H1 (cell line): ENCODE measurements around the gene CLIP4.

Source experiments
- BACH1 ChIP-seq: IDR thresholded peaks from 2 replicates; pipeline ENCODE4 v1.6.1; 2012; ENCODE audit warnings: low read length, improper control_type of control experiment
- CBX5 ChIP-seq: fragments of 300-800, 300-1000 bp; sonication (generic); IDR thresholded peaks from 2 replicates; pipeline ENCODE4 v1.7.1; 2016; ENCODE audit warnings: antibody characterized with exemption, low read length, low read depth
- CEBPB ChIP-seq: IDR thresholded peaks from 2 replicates; pipeline ENCODE4 v1.6.1; 2012; ENCODE audit warnings: low read depth, low read length
- CTCF ChIP-seq, 3 experiments: IDR thresholded peaks; 1 replicate in 2 of 3; 2 replicates in 1 of 3; pipeline versions ENCODE4 v1.5.1 to v1.6.1; 2011; ENCODE audit warnings: low read length in 3 of 3, mild to moderate bottlenecking in 3 of 3, inconsistent platforms in 2 of 3, low read depth in 1 of 3, moderate library complexity in 1 of 3; ENCODE audit not compliant: insufficient read depth in 1 of 3; ENCODE audit errors: control extremely low read depth in 1 of 3
- EZH2 ChIP-seq: fragments of 200-600 bp; sonication (generic); IDR thresholded peaks from 2 replicates; pipeline ENCODE4 v1.7.1; 2012; ENCODE audit warnings: low read depth, mild to moderate bottlenecking, moderate library complexity, low read length, inconsistent platforms; ENCODE audit not compliant: severe bottlenecking
- MAX ChIP-seq: IDR thresholded peaks from 2 replicates; pipeline ENCODE4 v1.6.1; 2012; ENCODE audit warnings: inconsistent platforms
- POLR2A ChIP-seq, 2 experiments: IDR thresholded peaks; 1 replicate in 1 of 2; 2 replicates in 1 of 2; pipeline ENCODE4 v1.6.1; 2011; ENCODE audit warnings: low read depth in 2 of 2, low read length in 2 of 2, mild to moderate bottlenecking in 2 of 2; ENCODE audit errors: control extremely low read depth in 1 of 2
- POLR2AphosphoS5 ChIP-seq: IDR thresholded peaks from 2 replicates; pipeline ENCODE4 v1.6.1; 2011; ENCODE audit warnings: low read depth, low read length
- POU5F1 ChIP-seq: IDR thresholded peaks from 2 replicates; pipeline ENCODE4 v1.6.1; 2011; ENCODE audit warnings: low read depth, mild to moderate bottlenecking, low read length, moderate library complexity
- RXRA ChIP-seq: IDR thresholded peaks from 2 replicates; pipeline ENCODE4 v1.6.1; 2011; ENCODE audit warnings: low read depth, mild to moderate bottlenecking, low read length, moderate library complexity; ENCODE audit not compliant: insufficient read depth
- SIX5 ChIP-seq: IDR thresholded peaks from 2 replicates; pipeline ENCODE4 v1.6.1; 2011; ENCODE audit warnings: mild to moderate bottlenecking, low read depth, low read length
- USF2 ChIP-seq: IDR thresholded peaks from 2 replicates; pipeline ENCODE4 v1.6.1; 2011; ENCODE audit warnings: low read length, improper control_type of control experiment
- ZNF274 ChIP-seq: IDR thresholded peaks from 2 replicates; pipeline ENCODE4 v1.7.0; 2012; ENCODE audit warnings: low read length, borderline replicate concordance; ENCODE audit errors: extremely low read depth

DNA sequence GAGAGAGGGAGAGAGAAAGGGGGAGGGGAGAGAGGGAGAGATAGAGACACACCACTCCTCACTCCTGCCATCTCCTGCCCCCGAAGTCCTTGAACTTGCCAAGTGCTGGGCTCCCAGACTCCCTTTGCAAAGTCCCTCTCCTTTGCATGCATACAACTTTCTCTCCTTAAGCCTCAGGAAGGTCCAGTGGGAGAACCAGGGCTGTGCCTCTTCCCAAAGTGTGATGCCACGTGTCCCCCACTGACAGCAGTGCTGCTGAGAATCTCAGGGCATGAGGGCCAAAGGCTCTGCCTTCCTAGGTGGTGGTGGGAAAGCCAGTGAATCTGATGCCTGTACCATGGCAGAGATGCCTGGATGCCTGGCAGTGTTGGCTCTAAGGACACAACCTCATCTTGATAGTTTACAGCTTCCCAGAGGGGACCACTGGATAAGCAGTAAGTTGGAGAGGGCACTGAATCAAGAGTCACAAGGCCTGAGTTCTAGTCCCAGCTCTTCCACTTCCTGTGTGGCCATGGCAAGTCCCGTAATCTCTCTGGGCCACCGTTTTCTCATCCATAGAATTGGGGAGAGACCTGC, 103.4 kb downstream of the CLIP4 start:
- TF ChIP-seq POLR2A (IDR thresholded peaks at IDR 0.05; ENCODE audit: control extremely low read depth in 1 of 2, low read depth in 2 of 2, low read length in 2 of 2) (no peak), RXRA (no peak), POLR2AphosphoS5 (no peak), SIX5 (no peak), CTCF (IDR thresholded peaks at IDR 0.05; ENCODE audit: control extremely low read depth in 1 of 3, insufficient read depth in 1 of 3, low read depth in 1 of 3, low read length in 3 of 3) (no peak), CBX5 (no peak), EZH2 (no peak), USF2 (no peak), POU5F1 (no peak), MAX (no peak), CEBPB (no peak), BACH1 (no peak), ZNF274 (no peak)
